T follicular helper cell (primary cell): ENCODE measurements around the gene ANXA2.
A peak's percentile ranks its signal among the peaks of the same experiment; 100 is the strongest.
"Not testable (repeated sequence)": the region's sequence is repeated elsewhere in the genome, so short reads cannot be mapped to it uniquely, and the experiment has no call there.

ENCODE experiments used
- DNase-seq: peaks from one replicate; pipeline ENCODE4 v3.0.0-alpha.2; 2020; ENCODE audit warnings: low read depth
- total RNA-seq, 2 experiments: gene quantifications; one replicate each; lab custom pipeline; 2026; lab: John Stamatoyannopoulos, UW

The ANXA2 gene
- total RNA-seq = 145 to 392 reads per million in 2 experiments

GRCh38 chr15:60397772-60398445, at the start of gene ANXA2:
Gene ANXA2 (minus strand): TSS chr15:60397986. CDS start chr15:60386075, 11,911 bp downstream.
- peak; percentile 80 for DNase-seq

- no peak for DNase-seq
These were observed 46.6 kb upstream of the ANXA2 start for GRCh38 chr15:60444289-60444912.

- DNase-seq = no peak
These were observed 45.0 kb upstream of the ANXA2 start for GRCh38 chr15:60442763-60443162.

- no peak for DNase-seq
These were observed 44.4 kb upstream of the ANXA2 start for GRCh38 chr15:60442031-60442650.

- no peak for DNase-seq
These were observed 43.5 kb upstream of the ANXA2 start for GRCh38 chr15:60441331-60441730.

- no peak for DNase-seq
These were observed 40.9 kb upstream of the ANXA2 start for GRCh38 chr15:60438646-60439045.

- DNase-seq = no peak
These were observed 31.1 kb upstream of the ANXA2 start for GRCh38 chr15:60428935-60429334.

GRCh38 chr15:60426870-60427508, 29.2 kb upstream of the ANXA2 start:
- DNase-seq = no peak

- DNase-seq = no peak
These were observed 27.7 kb upstream of the ANXA2 start for GRCh38 chr15:60425461-60425860.

- no peak for DNase-seq
These were observed 26.2 kb upstream of the ANXA2 start for GRCh38 chr15:60424006-60424405.

GRCh38 chr15:60423537-60423936, 25.8 kb upstream of the ANXA2 start:
- DNase-seq = no peak

GRCh38 chr15:60421544-60421943, 23.8 kb upstream of the ANXA2 start:
- no peak for DNase-seq

GRCh38 chr15:60420203-60420716, 22.5 kb upstream of the ANXA2 start:
- no peak for DNase-seq

- DNase-seq = no peak
These were observed 22.0 kb upstream of the ANXA2 start for GRCh38 chr15:60419753-60420152.

GRCh38 chr15:60418096-60418495, 20.3 kb upstream of the ANXA2 start:
- DNase-seq = no peak

- no peak for DNase-seq
These were observed 19.3 kb upstream of the ANXA2 start for GRCh38 chr15:60417112-60417511.

- no peak for DNase-seq
These were observed 18.7 kb upstream of the ANXA2 start for GRCh38 chr15:60416484-60416883.

- no peak for DNase-seq
These were observed 16.4 kb upstream of the ANXA2 start for GRCh38 chr15:60414016-60414682.

GRCh38 chr15:60413231-60413824, 15.5 kb upstream of the ANXA2 start:
- no peak for DNase-seq

- not testable (repeated sequence) for DNase-seq
These were observed 15.0 kb upstream of the ANXA2 start for GRCh38 chr15:60412807-60413206.

GRCh38 chr15:60411774-60412425, 14.1 kb upstream of the ANXA2 start:
- DNase-seq = no peak
